Measurements from ENCODE around the gene CELA2A.
"Not testable (repeated sequence)": the region's sequence is repeated elsewhere in the genome, so short reads cannot be mapped to it uniquely, and the experiment has no call there.

CELA2A gene

DNA sequence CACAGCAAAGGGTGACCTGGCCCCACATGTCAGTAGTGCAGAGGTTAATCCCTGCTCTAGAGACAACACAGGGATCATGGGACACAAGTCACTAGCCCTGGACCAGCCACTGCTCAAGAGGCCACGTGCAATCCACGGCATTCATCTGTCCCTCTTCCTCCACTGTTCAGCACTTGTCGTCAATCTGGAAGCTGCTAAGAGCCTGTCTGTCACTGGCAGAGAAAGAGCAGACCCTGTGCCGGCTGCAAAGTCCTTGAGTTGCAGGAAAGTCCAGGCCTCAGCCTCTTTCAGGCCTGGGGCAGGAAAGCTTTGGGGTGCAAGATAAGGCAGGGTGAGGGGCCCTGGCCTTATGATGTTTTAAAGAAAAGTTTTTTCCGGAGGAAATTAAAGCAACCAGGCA, 36.1 kb downstream of the CELA2A start:
- no peak for DNase-seq

GRCh38 chr1:15493869-15494390, 37.4 kb downstream of the CELA2A start:
- DNase-seq, result no peak

DNA sequence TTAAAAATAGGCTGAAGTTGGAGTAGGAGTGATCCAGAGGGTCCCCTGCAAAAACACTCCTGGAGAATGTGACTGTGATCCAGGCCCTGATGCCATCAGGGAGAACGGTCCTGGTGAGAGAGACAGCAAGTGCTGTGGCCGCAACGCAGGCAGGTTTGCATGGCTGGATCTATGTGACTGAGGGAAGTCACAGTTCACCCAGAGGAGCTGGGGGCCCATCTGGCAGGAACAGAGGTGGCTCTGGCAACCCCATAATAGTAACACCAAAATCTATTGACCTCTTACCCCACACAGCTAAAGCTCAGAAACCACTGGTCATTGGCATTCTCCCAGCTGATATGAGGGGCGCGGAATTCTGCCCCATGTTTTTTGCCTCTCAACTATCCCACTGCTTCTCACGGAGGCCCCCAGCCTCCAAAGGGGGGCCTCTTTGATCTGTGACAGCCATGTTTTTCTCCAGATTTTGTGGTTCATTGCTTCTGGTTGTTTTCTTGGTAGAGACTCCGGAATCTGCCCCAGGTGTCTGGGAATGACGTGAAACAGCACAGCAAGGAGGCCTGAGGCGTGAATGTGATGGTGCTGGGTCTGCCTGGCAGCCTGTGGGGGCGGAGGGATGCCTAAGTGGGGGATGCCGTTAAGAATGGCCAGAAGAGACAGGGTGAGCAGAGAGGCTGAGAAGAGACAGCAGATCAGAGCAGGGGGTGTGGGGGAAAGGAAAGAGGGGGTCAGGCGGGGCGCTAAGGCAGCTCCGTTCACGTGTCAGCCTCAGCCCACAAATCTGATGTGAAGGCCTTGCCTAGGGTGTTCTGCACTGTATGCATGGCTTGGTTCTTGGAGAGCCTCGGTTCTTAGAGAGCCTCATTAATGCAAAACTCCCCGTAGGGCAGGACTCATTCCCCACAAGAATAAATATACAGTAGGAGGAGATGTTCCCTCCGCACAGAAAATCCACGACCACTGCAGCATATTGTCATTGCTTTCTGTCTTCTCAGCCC, 43.9 kb downstream of the CELA2A start:
- DNase-seq, result no peak

GRCh38 chr1:15501208-15502032, 44.9 kb downstream of the CELA2A start:
- peak in 10 of 51 donors; percentile 2 to 36 (median 14) for DNase-seq

GRCh38 chr1:15504436-15504835, 47.9 kb downstream of the CELA2A start:
- no peak for DNase-seq

GRCh38 chr1:15506831-15507230, 50.3 kb downstream of the CELA2A start:
- no peak for DNase-seq

GRCh38 chr1:15507278-15507677, 50.7 kb downstream of the CELA2A start:
- no peak for DNase-seq

DNA sequence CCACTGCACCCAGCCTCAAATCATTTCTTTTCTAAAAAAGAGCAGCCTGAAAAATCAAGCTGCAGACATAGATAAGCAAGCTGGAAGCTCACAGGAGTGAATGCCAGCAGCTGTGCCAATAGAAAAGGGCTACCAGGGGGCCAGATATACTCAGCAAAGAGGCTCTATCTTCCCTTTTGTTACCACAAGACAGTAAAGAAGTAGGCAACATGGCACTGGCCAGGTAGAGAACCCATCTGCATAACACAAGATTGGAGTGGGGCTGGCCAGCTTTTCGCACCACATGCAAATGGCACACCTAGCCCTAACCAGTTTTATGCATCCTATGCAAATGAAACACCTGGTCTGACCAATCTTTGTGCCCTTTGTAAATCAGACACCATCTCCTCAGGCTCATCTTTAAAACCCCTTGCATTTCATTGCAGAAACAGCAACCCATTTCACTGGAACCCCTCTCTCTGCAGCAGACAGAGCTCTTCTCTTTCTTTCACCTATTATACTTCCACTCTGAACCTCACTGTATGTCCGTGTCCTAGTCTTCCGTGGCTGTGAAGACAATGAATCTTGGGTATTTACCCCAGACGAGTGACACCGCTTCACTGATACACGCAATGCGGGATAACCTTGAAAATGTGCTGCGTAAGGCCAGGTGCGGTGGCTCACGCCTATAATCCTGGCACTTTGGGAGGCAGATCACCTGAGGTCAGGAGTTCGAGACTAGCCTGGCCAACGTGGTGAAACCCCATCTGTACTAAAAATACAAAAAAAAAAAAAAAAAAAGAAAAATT, 52.4 kb downstream of the CELA2A start:
- DNase-seq, result no peak

DNA sequence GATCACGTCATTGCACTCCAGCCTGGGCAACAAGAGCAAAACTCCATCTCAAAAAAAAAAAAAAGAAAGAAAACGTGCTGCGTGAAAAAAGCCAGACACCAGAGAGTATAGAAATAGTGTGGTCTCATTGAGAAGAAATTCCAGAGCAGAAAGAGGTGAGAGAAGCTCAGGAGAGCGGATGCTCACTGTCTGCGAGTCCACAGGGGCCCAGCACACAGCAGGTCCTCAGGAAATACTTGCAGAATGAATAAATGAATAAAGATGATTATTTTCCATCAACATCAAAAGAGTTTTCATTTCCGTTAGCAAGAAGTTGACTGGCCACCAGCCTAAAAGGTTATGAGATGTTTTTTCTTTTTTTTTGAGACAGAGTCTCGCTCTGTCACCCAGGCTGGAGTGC, 53.1 kb downstream of the CELA2A start:
- DNase-seq, result no peak

- DNase-seq, result no peak
Observed at GRCh38 chr1:15510611-15511405, 54.3 kb downstream of the CELA2A start.

- peak in 1 of 51 donors; percentile 4 for DNase-seq
Observed at GRCh38 chr1:15513192-15513591, 56.7 kb downstream of the CELA2A start.

DNA sequence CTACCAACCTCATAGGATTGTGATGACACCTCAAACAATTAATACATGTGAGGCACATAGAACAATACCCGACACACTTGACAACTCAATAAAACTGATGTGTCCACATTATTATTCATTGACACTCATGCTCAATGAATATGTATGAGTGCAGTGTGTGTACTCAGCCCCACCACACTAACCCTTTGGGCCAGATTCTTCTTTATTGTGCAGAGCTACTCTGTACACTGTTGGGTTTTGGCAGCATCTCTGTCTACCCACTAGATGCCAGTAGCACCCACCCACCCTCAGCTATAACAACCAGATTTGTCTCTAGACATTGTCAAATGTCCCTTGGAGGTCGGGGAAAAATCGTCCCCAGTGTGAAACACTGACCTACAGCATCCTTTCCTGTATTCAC, 57.4 kb downstream of the CELA2A start:
- DNase-seq, result no peak

GRCh38 chr1:15514557-15514956, 58.0 kb downstream of the CELA2A start:
- not testable (repeated sequence) for DNase-seq

- no peak for DNase-seq
Observed at GRCh38 chr1:15515022-15515663, 58.6 kb downstream of the CELA2A start.

GRCh38 chr1:15519625-15520024, 63.1 kb downstream of the CELA2A start:
- DNase-seq, result no peak

GRCh38 chr1:15521206-15521906, 64.8 kb downstream of the CELA2A start:
- DNase-seq, result not testable (repeated sequence)

Measured in hypothalamus (tissue), 51 donors.